AG20443 (cell line): ENCODE results near the gene WFIKKN2.

Experiments used
- DNase-seq: peaks from one replicate; pipeline ENCODE4 v3.0.0; 2012; ENCODE audit warnings: low spot score, mixed read lengths

WFIKKN2 gene

DNA sequence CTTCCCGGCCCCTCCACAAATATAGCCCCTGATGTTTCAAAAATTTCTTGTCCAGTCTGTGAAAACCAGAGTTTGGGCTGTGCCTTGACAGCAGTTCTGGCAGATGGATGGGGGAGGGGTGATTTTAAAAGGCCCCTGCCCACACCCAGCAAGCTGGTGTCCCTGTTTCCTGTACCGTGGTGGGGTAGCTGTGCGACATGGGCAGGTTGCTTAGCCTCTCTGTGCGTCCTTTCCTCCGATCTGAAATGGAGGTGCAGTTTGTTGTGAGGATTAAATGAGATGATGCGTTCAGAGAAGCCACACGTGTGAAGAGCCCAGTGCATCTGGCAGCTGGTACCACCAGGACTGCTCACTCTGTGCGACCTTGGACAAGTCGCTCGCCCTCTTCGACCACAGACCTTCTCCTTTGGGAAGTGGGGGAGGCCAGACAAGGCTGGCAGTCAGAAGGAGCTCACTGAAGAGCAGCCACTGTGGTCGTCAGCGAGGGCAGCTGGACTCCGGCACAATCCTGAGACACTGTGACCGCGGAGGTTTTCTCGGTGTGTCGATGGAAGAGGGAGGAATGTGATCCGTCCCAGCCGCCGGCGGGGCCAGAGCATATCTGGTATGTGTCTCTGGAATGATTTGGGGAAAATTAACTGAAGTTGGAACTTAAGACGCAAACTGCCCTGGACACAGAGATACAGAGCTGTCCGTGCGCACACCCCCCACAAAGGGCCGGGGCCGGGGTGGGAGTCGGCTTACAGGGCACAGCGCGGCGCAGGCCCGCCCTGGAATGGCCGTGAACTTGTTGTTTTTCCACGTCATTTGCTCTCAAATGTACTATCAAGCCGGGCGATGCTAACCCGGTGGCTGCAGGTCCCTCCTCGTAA is 721 bp upstream of the WFIKKN2 start:
- DNase-seq: no peak

- no peak for DNase-seq
Measured at GRCh38 chr17:50836826-50837225, 1.4 kb downstream of the WFIKKN2 start.

GRCh38 chr17:50837286-50837979 is 2.0 kb downstream of the WFIKKN2 start:
- no peak for DNase-seq

DNA sequence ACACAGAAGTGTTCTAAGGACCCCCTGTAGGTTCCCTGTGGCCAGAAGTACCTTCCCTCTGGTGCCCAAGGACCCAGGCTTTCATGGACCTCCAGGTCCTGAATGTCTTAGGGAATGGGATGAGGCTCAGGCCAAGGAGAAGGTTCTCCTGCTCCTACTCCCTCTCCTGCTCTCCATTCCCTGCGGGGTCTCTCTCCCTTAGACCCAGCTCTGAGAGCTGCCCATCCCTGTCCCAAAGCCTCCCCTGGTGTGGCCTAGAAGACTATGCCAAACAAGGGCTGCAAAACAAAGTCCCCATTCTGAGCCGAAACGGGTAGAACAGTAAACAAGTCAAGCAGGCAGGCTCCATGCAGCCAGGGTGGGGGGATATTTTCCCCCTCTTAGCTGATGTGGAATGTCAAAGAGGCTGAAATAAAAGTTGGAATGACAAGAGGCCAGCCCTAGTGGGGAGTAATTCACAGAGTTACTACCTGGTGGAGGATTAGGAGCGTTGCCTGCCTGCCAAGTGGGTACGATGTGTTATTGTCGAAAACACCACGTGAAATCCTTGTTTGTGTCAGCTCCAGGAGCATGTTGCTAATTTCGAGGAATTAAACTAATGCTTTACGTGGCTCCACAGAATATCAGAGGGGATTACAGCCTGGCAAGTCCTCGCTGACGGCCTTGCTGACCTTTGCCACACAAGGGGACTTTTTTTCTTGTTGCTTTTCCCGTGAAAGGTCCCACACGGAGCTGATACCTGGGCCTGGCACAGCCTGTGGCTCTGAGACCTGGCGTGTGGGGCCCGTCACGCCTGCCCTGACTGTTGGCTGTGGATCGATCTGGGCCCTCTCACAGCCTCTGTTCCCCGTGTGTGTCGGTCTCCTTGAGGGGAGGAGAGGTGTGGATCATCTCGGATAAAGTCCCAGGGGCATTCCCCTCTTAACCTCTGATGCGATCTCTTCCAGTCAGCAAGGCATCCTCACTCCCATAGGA is 2.9 kb downstream of the WFIKKN2 start:
- DNase-seq: no peak

DNA sequence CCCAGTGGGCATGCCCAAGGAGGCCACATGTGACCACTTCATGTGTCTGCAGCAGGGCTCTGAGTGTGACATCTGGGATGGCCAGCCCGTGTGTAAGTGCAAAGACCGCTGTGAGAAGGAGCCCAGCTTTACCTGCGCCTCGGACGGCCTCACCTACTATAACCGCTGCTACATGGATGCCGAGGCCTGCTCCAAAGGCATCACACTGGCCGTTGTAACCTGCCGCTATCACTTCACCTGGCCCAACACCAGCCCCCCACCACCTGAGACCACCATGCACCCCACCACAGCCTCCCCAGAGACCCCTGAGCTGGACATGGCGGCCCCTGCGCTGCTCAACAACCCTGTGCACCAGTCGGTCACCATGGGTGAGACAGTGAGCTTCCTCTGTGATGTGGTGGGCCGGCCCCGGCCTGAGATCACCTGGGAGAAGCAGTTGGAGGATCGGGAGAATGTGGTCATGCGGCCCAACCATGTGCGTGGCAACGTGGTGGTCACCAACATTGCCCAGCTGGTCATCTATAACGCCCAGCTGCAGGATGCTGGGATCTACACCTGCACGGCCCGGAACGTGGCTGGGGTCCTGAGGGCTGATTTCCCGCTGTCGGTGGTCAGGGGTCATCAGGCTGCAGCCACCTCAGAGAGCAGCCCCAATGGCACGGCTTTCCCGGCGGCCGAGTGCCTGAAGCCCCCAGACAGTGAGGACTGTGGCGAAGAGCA is 4.4 kb downstream of the WFIKKN2 start:
- no peak for DNase-seq

GRCh38 chr17:50840311-50840851 is 5.0 kb downstream of the WFIKKN2 start:
- no peak for DNase-seq

DNA sequence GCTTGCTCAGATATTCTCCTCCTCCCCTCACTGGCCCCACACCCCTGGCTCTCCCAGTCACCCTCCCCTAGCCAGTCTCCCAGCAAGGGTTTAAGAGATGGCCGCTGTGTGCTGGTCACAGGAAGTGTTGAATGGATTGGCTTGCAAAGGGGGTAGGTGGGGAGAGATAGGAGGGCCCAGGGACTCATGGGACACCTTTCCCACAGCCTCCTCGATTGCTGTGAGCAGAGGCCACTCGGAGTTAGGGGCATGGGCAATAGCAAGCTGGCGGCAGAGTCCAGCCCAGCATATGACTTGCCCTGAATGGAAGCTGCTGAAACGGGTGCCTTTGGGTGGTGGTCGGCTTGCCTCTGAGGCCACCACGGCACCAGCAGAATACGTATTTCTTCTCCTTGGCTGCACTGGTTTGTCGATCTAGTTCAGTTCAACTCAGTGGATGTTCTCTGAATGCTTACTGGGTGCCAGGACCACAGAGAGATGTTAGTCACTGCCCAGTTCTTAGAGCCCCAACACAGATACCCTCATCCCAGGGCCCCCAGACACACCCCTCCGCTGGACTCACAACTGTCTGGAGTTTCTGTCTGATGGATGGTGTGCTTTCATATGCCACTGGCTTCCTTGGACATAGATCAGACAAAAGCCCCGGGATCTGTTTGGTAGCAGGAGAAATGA is 6.0 kb downstream of the WFIKKN2 start:
- DNase-seq: no peak

GRCh38 chr17:50841949-50842354 is 6.6 kb downstream of the WFIKKN2 start:
- DNase-seq: peak; percentile 89

DNA sequence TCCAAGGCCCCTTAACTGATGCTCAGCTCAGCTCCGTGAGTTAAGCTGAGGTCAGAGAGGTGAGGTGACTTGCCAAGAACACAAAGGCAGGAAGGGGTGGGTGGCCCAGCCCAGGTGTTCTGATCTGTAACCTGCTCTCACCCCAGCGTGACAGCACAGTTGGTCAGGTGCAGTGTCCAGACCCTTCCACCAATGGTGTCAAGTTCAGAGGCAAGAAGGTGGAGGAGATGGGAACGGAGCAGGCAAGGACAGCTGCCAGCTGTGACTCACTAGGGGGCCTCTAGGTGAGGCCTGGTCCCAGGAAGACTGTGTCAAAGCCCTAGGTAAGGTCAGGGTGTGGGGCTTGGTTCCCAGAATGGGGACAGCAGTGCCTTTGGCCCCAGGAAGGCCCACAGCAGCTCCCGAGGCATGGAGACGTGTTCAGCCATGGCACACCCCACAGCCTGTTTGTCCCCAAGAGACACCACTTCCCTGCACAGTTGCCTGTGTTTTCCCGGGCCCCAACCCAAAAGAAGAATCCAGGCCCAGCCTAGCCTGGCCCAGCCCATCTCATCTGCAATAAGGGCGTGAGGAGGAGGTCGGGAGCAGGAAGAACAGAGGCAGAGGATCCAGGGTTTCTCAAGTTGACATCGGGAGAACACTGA is 7.2 kb downstream of the WFIKKN2 start:
- DNase-seq: no peak

DNA sequence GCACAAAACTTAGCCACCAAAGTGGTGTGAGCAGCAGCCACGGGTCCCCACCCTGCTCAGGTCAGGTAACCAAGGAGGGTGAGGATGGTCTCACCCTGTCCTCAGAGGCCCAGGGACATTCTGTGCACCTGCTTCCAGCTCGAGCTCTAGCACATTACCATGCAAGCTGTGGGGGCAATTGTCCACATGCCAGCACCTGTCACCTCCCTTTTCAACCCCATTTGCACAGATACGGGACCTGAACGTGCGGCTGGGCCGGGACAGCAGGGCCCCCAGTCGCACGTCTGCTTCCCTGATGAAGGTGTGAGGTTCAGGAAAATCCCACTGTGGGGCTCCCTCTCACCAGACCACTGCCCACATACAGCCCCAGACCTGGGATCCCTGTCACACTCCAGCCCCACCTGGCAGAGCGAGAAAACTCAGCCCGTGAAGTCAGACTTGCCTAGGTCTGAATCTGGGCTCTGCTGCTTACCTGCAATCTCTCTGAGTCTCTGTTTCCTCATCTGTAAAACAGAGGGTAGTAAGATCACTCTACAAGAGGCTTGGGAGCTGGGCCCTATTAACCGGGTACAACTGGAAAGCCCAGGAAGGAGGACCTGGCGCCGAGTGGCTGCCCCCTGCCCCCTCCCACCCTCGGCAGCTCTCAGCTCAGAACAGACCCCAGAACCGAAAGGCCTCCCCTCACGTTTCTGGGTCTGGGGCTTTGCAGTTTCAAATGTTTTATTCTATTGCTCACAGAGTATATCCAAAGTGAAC is 7.9 kb downstream of the WFIKKN2 start:
- no peak for DNase-seq

DNA sequence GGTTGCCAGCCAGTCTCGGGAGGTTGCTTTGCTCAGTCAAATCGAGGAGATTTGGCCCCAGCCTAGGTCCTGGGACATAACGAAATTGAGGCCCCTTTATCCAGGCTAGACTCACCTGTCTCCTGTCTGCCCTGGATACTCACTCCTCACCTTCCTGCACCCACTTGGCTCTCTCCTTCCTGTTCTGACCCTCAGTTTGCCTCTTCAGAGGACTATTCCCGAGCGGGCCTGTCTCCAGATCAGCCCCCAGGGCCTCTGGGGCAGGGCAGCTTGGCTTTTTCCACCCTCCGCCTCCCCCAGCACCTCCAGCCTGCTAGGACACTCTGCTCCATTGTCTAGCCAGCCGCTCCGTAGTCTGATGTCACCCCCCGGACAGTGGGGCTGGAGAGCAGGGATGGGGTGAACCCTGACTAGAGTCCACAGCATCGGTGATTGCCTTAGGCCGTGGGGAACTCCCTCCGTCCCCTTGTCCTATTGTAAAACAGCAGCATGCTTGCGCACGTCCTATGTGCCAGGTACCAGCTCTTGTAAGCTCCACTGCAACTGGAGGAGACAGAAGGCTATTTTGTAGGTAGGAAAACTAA is 8.8 kb downstream of the WFIKKN2 start:
- no peak for DNase-seq

DNA sequence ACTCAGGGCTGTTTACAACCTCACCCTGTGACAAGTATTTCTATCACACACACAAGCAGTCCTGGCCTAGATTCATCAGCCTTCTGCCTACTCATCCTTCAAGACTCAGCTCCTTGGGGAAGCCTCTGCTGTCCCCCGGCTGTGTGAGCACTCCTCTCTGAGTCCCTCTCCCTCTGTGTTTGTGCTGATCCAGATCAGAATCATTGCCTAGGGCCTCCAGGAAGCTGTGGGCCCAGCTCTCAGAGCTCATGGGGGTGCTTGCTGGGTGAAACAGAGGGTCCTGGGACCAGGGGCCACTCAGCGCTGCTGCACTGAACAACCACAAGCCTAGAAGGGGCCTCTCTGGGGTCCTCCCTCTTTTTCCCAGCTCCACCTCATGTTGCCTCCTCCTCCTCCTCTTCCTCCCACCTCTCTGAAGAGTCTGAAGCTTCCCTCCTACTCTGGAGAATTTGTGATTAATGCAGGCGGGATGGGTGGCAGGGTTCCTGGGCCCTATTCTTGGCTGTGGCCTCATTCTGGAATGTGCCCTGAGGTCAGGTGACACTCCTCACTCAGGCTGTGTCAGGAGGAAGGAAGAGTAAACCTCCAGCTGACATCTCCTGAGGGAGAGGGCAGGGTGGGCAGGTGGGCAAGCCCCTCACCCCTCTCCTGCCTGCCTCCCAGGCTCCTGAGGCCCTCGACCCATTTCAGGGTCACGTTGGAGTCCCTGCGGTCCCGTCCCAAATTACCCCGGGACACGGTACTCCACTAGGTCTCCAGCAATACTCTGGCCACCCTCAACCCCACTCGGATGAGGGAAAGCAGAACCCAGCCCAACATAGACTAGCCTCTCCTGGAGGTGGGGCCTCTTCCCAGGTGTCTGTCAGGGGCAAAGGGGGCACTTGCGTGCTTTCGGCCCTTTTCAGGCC is 10.1 kb downstream of the WFIKKN2 start:
- DNase-seq: peak; percentile 70

- no peak for DNase-seq
Measured at GRCh38 chr17:50847566-50847965, 12.2 kb downstream of the WFIKKN2 start.

DNA sequence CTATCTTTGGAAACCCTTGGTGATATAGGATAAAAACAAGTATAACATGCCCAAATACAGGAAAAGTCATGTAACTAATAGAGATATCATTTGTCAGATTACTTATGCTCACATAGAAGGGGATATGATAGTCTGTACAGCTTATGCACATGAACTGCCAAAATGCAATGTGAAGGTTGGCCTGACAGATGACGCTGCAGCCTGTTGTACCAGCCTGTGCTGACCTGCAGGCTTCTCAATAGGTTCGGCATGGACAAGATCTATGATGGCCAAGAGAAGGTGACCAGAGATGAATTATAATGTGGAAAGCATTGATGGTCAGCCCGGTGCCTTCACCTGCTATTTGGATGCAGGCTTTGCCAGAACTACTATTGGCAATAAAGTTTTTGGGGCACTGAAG is 12.7 kb downstream of the WFIKKN2 start:
- no peak for DNase-seq

- no peak for DNase-seq
Measured at GRCh38 chr17:50848711-50849110, 13.3 kb downstream of the WFIKKN2 start.

DNA sequence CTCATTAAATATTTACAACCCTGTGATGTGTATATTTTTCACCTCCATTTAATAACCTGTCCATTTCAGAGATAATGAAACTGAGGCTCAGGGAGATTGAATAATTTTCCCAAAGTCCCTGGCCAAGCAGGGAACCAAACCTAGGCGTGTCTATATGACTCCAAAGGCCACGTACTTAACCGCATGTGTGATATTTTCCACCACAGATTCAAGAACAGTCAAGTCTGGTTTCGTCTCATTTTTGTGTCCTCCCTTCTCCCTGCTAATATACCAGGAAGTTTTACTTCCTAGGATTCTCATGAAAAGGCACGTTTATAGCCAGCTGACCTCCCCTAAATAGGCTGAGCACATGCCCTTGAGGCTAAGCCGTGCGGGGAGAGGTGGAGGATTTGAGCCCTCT is 15.3 kb downstream of the WFIKKN2 start:
- no peak for DNase-seq

GRCh38 chr17:50853015-50853615 is 17.7 kb downstream of the WFIKKN2 start:
- no peak for DNase-seq

DNA sequence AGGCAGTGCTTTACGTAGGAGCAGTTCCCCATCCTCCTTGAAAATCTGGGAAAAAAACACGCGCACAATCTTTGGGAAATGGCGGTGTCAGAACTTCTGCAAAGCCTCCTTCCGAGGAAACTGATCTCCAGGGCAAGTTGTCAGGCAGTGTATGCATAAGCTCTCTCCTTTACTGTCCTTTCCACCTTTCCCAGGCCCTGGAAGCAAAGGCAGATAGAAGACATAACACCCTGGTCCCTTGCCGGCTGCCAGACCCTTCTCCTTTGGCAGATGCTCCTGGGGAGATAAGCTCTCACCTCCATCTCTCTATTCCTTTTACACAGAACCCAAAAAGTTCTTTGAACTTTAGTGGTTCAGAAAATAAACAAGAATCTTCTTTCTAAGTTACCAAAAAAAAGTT is 18.4 kb downstream of the WFIKKN2 start:
- no peak for DNase-seq
